ENCODE data around the gene TRIM68. TPM values are rescaled to one million over a fixed set of nuclear protein-coding genes. Genes with fewer than 3 reads are reported as not detected.

TRIM68 gene
- total RNA-seq, 3 donors from 2014 or later (not counting 1 experiment from before 2014, with no cell fraction given) = 7.6 to 14.7 (median 9.8) TPM

GRCh38 chr11:4636962-4637661, 29.1 kb upstream of the TRIM68 start, which contains the start of gene OR51D1:
Gene OR51D1 (plus strand): TSS chr11:4637477. CDS start chr11:4639791, 2,314 bp downstream.
- Histone ChIP-seq H3K4me1 (ENCODE audit: control insufficient read depth, insufficient read depth, low read length) (peaks cover 6% of the 10 kb centered on the region), H3K9me3 (ENCODE audit: control insufficient read depth, insufficient read depth, low read length) (no peaks in the 10 kb centered on the region), H3K4me3 (ENCODE audit: low read length) (no peak within 1 kb of the TSS), H3K36me3 (ENCODE audit: control insufficient read depth, insufficient read depth, low read length) (no peaks in the 10 kb centered on the region), H3K27ac (ENCODE audit: low read length) (no peak within 1 kb of the TSS), H3K27me3 (ENCODE audit: control insufficient read depth, insufficient read depth, low read length) (no peaks in the 10 kb centered on the region)
- Mint-ChIP-seq H3K27me3 (ENCODE audit: low read depth in 2 of 2) (peaks cover 0 to 4% of the 10 kb centered on the region in 2 donors), H3K9me3 (no peaks in the 10 kb centered on the region), H3K4me3 (no peak within 1 kb of the TSS), H3K36me3 (no peaks in the 10 kb centered on the region), H3K27ac (no peak within 1 kb of the TSS), H3K4me1 (no peaks in the 10 kb centered on the region)
- TF ChIP-seq CTCF (IDR thresholded peaks at IDR 0.05) = peak; percentile 78
- ATAC-seq (peak; percentile 85 to 99 (median 97)), DNase-seq (peak; percentile 57 to 82)
- WGBS (ENCODE audit: insufficient coverage) = 35% methylated on average over 17 of the region's 21 CpGs
- intact Hi-C loops (cut with micrococcal nuclease) = loop anchor here (2.0 kb wide), 1 partner anchor 1172 kb away; the partner anchor contains the start of gene OR52N2

GRCh38 chr11:4636136-4636535, 28.1 kb upstream of the TRIM68 start:
- intact Hi-C loops (cut with micrococcal nuclease) = loop anchor here (2.0 kb wide), 1 partner anchor 1173 kb away; the partner anchor contains the start of gene OR52N2
- no peak overlapping the region for H3K27ac Mint-ChIP-seq
- ATAC-seq (no peak), DNase-seq (no peak)
- Histone ChIP-seq H3K9me3 (ENCODE audit: control insufficient read depth, insufficient read depth, low read length) (no peaks in the 10 kb centered on the region), H3K27me3 (ENCODE audit: control insufficient read depth, insufficient read depth, low read length) (no peaks in the 10 kb centered on the region), H3K36me3 (ENCODE audit: control insufficient read depth, insufficient read depth, low read length) (no peaks in the 10 kb centered on the region), H3K4me3 (ENCODE audit: low read length) (no peak overlapping the region), H3K4me1 (ENCODE audit: control insufficient read depth, insufficient read depth, low read length) (peaks cover 6% of the 10 kb centered on the region), H3K27ac (ENCODE audit: low read length) (no peak overlapping the region)
- no peaks in the 10 kb centered on the region for H3K4me1 Mint-ChIP-seq
- no peak for TF ChIP-seq CTCF (IDR thresholded peaks at IDR 0.05)
- H3K27me3 Mint-ChIP-seq (ENCODE audit: low read depth in 2 of 2) = peaks cover under 1 to 5% of the 10 kb centered on the region in 2 donors
- WGBS (ENCODE audit: insufficient coverage) = 90% methylated on average over 2 of the region's 2 CpGs
- H3K4me3 Mint-ChIP-seq = no peak overlapping the region
- H3K36me3 Mint-ChIP-seq = no peaks in the 10 kb centered on the region
- H3K9me3 Mint-ChIP-seq = no peaks in the 10 kb centered on the region

- peaks cover 13% of the 10 kb centered on the region for H3K36me3 Mint-ChIP-seq
- 59% methylated on average over 15 of the region's 15 CpGs for WGBS (ENCODE audit: insufficient coverage)
- H3K4me3 Mint-ChIP-seq = no peak overlapping the region
- peaks cover 5 to 8% of the 10 kb centered on the region in 2 donors for H3K9me3 Mint-ChIP-seq
- no peak overlapping the region for H3K27ac ChIP-seq (ENCODE audit: low read length)
- H3K9me3 ChIP-seq (ENCODE audit: control insufficient read depth, insufficient read depth, low read length) = peaks cover 13% of the 10 kb centered on the region
- peaks cover 43 to 48% of the 10 kb centered on the region in 2 donors for H3K27me3 Mint-ChIP-seq (ENCODE audit: low read depth in 2 of 2)
- no peak overlapping the region for H3K4me3 ChIP-seq (ENCODE audit: low read length)
- no peaks in the 10 kb centered on the region for H3K4me1 Mint-ChIP-seq
- H3K36me3 ChIP-seq (ENCODE audit: control insufficient read depth, insufficient read depth, low read length) = no peaks in the 10 kb centered on the region
- DNase-seq (peak in 1 of 2 donors; percentile 62), ATAC-seq (no peak)
- intact Hi-C loops (cut with micrococcal nuclease) = no loop called here
- H3K27me3 ChIP-seq (ENCODE audit: control insufficient read depth, insufficient read depth, low read length) = peaks cover 5% of the 10 kb centered on the region
- H3K4me1 ChIP-seq (ENCODE audit: control insufficient read depth, insufficient read depth, low read length) = no peaks in the 10 kb centered on the region
- TF ChIP-seq CTCF (IDR thresholded peaks at IDR 0.05) = peak; percentile 33
- no peak overlapping the region for H3K27ac Mint-ChIP-seq
Observed at GRCh38 chr11:4626207-4627099, 18.4 kb upstream of the TRIM68 start.
